Measurements from ENCODE around the gene FRAS1.

DNA sequence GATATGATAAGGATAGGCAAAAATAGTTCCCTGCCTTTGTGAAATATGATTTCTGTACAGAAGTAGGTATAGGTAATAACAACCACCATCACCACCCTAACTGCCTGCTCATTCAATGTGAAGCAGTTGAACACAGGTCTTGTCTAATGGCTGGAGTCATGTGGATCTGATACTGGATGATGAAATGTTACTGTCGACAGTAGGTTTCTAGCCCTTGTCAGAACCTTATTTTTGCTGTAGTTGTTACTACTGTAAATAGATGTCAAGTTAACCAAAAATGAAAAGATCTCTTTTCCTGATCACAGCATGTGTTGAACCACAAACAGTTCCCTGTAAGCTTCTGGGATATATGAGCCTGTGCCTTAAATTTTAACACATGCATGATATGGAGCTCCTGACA lies 142.9 kb downstream of the FRAS1 start:
- TF ChIP-seq CTCF (IDR thresholded peaks at IDR 0.05) (no peak), POLR2A (IDR thresholded peaks at IDR 0.05) (no peak)
